HG02870 (cell line): Measurements from ENCODE around the gene USP5.

Experiments used
- ATAC-seq: cut with Tn5 transposase; IDR thresholded peaks from one replicate; pipeline ENCODE4 v1.9.1; 2021; ENCODE audit warnings: mild to moderate bottlenecking, moderate library complexity; ENCODE audit not compliant: unreplicated experiment

Gene USP5, protein sequence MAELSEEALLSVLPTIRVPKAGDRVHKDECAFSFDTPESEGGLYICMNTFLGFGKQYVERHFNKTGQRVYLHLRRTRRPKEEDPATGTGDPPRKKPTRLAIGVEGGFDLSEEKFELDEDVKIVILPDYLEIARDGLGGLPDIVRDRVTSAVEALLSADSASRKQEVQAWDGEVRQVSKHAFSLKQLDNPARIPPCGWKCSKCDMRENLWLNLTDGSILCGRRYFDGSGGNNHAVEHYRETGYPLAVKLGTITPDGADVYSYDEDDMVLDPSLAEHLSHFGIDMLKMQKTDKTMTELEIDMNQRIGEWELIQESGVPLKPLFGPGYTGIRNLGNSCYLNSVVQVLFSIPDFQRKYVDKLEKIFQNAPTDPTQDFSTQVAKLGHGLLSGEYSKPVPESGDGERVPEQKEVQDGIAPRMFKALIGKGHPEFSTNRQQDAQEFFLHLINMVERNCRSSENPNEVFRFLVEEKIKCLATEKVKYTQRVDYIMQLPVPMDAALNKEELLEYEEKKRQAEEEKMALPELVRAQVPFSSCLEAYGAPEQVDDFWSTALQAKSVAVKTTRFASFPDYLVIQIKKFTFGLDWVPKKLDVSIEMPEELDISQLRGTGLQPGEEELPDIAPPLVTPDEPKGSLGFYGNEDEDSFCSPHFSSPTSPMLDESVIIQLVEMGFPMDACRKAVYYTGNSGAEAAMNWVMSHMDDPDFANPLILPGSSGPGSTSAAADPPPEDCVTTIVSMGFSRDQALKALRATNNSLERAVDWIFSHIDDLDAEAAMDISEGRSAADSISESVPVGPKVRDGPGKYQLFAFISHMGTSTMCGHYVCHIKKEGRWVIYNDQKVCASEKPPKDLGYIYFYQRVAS

GRCh38 chr12:6851921-6852650, at the start of gene USP5:
Gene USP5, plus strand, starts transcription at chr12:6852150. Its CDS starts 30 bp downstream, at chr12:6852180.
- ATAC-seq: peak; percentile 72

- no peak for ATAC-seq
These were observed 44.8 kb upstream of the USP5 start for GRCh38 chr12:6807170-6807569.

GRCh38 chr12:6809056-6809455, 42.9 kb upstream of the USP5 start:
- no peak for ATAC-seq

- ATAC-seq: no peak
These were observed 41.2 kb upstream of the USP5 start for GRCh38 chr12:6810758-6811157.

DNA sequence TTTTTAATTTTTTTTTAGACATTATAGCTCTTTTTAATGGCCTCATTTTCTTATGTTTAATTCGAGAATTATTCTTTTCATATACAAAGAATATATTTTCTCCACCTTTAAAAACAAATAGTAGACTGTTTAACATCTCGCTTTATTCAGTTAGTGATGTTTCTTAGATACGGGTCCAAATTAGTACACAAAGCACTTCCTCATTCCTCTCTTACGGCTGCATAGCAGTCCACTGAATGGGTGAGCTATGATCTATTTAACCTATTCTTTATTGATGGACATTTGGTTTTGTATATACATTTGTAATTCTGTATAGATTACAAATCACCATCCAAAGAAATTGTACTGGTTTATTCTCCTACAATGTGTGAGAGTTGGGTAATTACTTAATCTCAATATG, 38.6 kb upstream of the USP5 start:
- no peak for ATAC-seq

- no peak for ATAC-seq
These were observed 35.4 kb upstream of the USP5 start for GRCh38 chr12:6816598-6816997.

DNA sequence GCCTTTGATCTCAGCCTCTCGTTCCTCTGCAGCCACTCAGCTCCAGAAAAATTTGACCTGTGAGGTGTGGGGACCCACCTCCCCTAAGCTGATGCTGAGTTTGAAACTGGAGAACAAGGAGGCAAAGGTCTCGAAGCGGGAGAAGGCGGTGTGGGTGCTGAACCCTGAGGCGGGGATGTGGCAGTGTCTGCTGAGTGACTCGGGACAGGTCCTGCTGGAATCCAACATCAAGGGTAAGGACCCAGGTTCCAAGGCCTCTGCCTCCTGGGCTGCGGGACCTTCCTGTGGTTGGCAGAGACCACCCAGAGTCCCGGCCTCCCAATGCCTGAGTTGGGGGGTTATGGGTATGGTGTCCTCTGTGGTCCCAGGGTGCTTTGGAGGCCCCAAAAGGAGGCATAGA, 34.9 kb upstream of the USP5 start:
- ATAC-seq: no peak

GRCh38 chr12:6817662-6818157, 34.2 kb upstream of the USP5 start:
- no peak for ATAC-seq

- ATAC-seq: no peak
These were observed 33.7 kb upstream of the USP5 start for GRCh38 chr12:6818222-6818621.

DNA sequence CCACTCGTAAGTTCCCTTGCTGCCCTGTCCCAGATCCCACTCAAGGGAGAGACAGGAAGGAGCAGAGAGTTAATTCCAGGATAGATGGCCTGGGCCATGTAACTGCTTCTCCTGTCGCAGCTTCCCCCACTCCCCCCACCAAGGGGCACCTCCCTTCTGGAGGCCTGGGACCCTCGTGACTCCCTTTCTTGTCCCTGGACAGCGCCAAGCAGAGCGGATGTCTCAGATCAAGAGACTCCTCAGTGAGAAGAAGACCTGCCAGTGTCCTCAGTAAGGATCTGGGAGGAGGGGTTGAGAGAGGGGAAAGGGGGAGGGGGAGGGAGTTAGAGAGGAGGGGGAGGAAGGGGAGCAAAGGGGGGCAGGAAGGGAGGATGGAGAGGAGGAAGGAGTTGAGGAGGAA, 33.3 kb upstream of the USP5 start:
- no peak for ATAC-seq

DNA sequence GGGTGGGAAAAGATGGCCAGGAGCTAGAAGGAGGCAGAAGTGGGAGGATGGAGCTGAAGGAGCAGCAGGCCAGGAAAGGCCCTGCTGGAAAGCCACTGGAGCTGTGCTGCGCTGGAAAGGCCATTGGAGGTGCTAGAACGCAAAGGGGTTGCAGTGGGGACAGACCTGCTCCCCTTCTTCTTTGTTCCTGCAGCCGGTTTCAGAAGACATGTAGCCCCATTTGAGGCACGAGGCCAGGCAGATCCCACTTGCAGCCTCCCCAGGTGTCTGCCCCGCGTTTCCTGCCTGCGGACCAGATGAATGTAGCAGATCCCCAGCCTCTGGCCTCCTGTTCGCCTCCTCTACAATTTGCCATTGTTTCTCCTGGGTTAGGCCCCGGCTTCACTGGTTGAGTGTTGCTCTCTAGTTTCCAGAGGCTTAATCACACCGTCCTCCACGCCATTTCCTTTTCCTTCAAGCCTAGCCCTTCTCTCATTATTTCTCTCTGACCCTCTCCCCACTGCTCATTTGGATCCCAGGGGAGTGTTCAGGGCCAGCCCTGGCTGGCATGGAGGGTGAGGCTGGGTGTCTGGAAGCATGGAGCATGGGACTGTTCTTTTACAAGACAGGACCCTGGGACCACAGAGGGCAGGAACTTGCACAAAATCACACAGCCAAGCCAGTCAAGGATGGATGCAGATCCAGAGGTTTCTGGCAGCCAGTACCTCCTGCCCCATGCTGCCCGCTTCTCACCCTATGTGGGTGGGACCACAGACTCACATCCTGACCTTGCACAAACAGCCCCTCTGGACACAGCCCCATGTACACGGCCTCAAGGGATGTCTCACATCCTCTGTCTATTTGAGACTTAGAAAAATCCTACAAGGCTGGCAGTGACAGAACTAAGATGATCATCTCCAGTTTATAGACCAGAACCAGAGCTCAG, 32.6 kb upstream of the USP5 start:
- no peak for ATAC-seq

GRCh38 chr12:6820166-6820565, 31.8 kb upstream of the USP5 start:
- no peak for ATAC-seq

DNA sequence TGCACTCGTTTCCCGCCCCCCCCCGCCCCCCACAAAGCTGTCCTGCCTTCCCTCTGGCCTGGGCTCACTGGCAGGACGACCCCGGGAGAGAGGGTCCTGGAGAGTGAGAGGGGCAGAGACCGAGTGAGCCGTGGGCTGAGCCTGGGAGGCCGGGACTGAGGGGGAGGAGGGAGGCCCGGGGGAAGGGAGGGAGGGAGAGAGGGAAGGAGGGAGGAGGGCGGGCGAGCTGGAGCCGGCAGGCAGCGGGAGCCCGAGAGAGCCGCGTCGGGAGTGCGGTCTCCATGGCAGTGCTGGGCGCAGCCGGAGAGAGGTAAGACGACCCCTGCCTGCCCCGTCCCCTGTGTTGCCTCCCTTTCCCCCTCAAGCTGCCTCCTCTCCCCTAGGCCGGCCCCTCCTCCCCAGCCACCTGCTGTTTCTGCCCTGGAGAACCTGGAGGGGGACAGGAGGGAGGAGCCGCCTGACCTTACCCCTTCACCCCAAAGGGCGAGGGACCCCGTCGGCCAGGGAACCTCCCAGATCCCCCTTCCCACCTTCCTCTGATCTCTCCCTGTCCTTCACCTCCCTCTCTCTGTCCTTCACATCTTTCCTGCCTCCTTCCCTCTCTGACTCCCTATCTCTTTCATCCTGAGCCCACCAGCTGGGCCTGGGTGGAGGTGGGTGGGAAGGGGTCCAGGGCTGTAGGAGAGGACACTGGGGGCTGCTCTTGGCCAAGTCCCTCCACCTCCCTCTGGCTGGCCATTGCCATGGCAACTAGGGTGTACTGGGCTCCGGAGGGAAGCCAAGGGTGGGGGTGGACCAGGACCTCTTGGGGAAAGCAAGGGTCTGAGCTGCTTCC, 30.1 kb upstream of the USP5 start, which contains the start of gene GPR162:
GPR162 (plus strand) TSS at position 231 of the 835 bp plus-strand sequence. CDS start 2,078 bp downstream, outside the sequence.
- no peak for ATAC-seq

- ATAC-seq: no peak
These were observed 29.4 kb upstream of the USP5 start for GRCh38 chr12:6822426-6823135.

DNA sequence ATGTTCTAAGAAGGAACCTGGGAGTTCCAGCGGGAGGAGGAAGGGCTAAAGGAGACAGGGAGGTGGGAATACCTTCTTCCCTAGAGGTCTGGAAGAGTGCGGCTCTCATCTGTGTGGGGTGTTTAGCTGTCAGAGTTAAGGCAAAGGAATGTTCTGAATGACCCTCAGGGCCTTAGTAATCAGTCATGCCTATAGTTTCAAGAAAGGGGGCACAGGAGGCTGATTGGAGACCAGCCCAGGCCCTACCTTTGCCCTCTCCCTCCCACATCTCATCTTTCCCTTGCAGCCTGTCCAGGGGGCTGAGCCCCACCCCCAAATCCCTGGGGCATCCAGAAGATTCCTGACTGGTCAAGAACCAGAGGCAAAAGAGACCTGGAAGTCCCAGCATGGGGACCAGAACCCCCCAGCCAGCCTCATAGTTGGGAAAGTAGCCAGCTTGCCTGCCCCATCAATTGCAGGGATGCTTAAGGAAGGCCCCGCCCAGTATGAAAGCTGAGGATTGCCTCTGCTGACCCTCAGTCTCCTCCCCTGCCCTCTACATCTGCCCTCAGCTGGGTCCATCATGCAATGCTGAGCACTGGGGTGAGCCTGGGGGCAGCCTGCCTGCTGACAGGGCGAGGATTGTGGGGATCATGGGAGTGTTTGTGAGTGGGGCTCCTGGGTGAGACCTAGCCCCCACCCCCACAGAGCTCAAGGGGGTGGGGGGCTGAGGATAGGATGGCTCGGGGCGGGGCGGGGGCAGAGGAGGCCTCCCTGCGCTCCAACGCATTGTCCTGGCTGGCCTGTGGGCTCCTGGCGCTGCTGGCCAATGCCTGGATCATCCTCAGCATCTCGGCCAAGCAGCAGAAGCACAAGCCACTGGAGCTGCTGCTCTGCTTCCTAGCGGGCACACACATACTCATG, 28.5 kb upstream of the USP5 start:
- ATAC-seq: no peak

DNA sequence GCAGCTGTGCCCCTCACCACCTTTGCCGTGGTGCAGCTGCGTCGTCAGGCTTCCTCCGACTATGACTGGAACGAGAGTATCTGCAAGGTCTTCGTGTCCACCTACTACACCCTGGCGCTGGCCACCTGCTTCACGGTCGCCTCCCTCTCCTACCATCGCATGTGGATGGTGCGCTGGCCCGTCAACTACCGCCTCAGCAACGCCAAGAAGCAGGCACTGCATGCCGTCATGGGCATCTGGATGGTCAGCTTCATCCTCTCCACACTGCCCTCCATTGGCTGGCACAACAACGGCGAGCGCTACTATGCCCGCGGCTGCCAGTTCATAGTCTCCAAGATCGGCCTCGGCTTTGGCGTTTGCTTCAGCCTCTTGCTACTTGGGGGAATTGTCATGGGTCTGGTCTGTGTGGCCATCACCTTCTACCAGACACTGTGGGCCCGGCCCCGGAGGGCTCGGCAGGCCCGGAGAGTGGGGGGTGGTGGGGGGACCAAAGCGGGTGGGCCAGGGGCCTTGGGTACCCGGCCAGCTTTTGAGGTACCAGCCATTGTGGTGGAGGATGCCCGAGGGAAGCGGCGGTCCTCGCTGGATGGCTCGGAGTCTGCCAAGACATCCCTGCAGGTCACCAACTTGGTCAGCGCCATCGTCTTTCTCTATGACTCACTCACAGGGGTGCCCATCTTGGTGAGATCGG, 27.7 kb upstream of the USP5 start:
- no peak for ATAC-seq

DNA sequence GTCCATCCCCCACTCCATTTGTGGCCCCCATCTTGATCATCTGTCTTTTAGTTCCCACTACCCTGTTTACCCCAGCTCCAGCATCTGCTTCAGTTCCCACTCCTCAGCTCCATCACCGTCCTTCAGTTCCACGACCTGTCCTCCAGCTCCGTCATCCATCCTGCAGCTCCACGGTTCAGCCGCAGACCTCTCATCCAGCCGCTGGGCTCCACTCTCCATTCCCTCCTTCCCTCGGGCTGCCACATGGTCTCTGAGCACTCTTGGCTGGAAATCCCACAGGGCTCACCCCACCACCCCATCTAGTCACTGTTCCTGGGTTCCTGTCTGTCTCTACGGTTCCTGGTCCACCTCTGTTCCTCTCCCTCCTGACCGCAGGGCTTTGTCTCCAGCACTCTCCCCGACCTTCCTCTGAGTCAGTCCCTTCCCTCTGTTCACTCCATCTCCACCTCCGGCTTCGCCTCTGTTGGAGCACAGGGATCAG, 27.0 kb upstream of the USP5 start:
- no peak for ATAC-seq
